GM10847 (cell line): Measurements from ENCODE around the gene NACC2.

Experiments
- POLR2A ChIP-seq: IDR thresholded peaks from 2 replicates; pipeline ENCODE4 v1.6.1; 2011; ENCODE audit not compliant: insufficient read length; ENCODE audit errors: extremely low read depth

The NACC2 gene

GRCh38 chr9:136107953-136108647, 13.0 kb upstream of the NACC2 start:
- no peak for TF ChIP-seq POLR2A

- peak; percentile 38 for TF ChIP-seq POLR2A
Measured at GRCh38 chr9:136107155-136107952, 12.3 kb upstream of the NACC2 start.

GRCh38 chr9:136105398-136106135, 10.5 kb upstream of the NACC2 start:
- TF ChIP-seq POLR2A: no peak

GRCh38 chr9:136104916-136105315, 9.8 kb upstream of the NACC2 start:
- no peak for TF ChIP-seq POLR2A

GRCh38 chr9:136104488-136104800, 9.4 kb upstream of the NACC2 start:
- no peak for TF ChIP-seq POLR2A

- TF ChIP-seq POLR2A: no peak
Measured at GRCh38 chr9:136103651-136104487, 8.8 kb upstream of the NACC2 start.

GRCh38 chr9:136100700-136101614, 5.9 kb upstream of the NACC2 start:
- no peak for TF ChIP-seq POLR2A

GRCh38 chr9:136099542-136099941, 4.5 kb upstream of the NACC2 start:
- no peak for TF ChIP-seq POLR2A

- TF ChIP-seq POLR2A: no peak
Measured at GRCh38 chr9:136098844-136099243, 3.8 kb upstream of the NACC2 start.

- no peak for TF ChIP-seq POLR2A
Measured at GRCh38 chr9:136098210-136098609, 3.1 kb upstream of the NACC2 start.

GRCh38 chr9:136096505-136097001, 1.5 kb upstream of the NACC2 start:
- no peak for TF ChIP-seq POLR2A

GRCh38 chr9:136093995-136094881, 851 bp downstream of the NACC2 start:
- no peak for TF ChIP-seq POLR2A
